CD14-positive monocyte (primary cell): ENCODE data around the gene PNPLA7. TPM values are rescaled to one million over a fixed set of nuclear protein-coding genes. Genes with fewer than 3 reads are reported as not detected.

Source experiments
- DNase-seq, 3 donors: peaks; one replicate each; pipeline ENCODE4 v3.0.0-alpha.2; 2011 to 2022
- H2AFZ ChIP-seq: 2 replicates; pipeline ENCODE4 v1.6.0; 2012; ENCODE audit warnings: mild to moderate bottlenecking, low read depth, low read length, inconsistent platforms; ENCODE audit not compliant: insufficient read depth, poor library complexity, severe bottlenecking
- H3K27ac ChIP-seq, 2 donors: 1 replicate in 1 of 2; 2 replicates in 1 of 2; pipeline ENCODE4 v1.5.1; 2012 to 2013; ENCODE audit warnings: low read length in 2 of 2, control low read depth in 1 of 2, inconsistent platforms in 1 of 2, low read depth in 1 of 2, mild to moderate bottlenecking in 1 of 2
- H3K27me3 ChIP-seq, 2 donors: one replicate each; pipeline versions ENCODE4 v1.6.0 to v1.6.1; 2011 to 2013; ENCODE audit warnings: low read length in 2 of 2; ENCODE audit not compliant: control insufficient read depth in 2 of 2, insufficient read depth in 2 of 2
- H3K36me3 ChIP-seq, 2 donors: replicated peaks in 1 of 2; 1 replicate in 1 of 2; 2 replicates in 1 of 2; pipeline versions ENCODE4 v1.5.1 to v1.6.1; 2012 to 2013; ENCODE audit warnings: low read length in 2 of 2, control low read depth in 1 of 2, inconsistent platforms in 1 of 2, mild to moderate bottlenecking in 1 of 2; ENCODE audit not compliant: insufficient read depth in 2 of 2, control insufficient read depth in 1 of 2
- H3K4me1 ChIP-seq, 2 donors: 1 replicate in 1 of 2; 2 replicates in 1 of 2; pipeline versions ENCODE4 v1.5.1 to v1.6.1; 2012 to 2013; ENCODE audit warnings: low read length in 2 of 2, control low read depth in 1 of 2, inconsistent platforms in 1 of 2, mild to moderate bottlenecking in 1 of 2, moderate library complexity in 1 of 2; ENCODE audit not compliant: insufficient read depth in 2 of 2, control insufficient read depth in 1 of 2
- H3K4me2 ChIP-seq: replicated peaks from 2 replicates; pipeline ENCODE3; 2012; ENCODE audit warnings: low read length, moderate library complexity, mild to moderate bottlenecking; ENCODE audit not compliant: poor library complexity, severe bottlenecking; ENCODE audit errors: extremely low read depth
- H3K4me3 ChIP-seq, 3 experiments: fragments of 200-600 bp in 1 of 3; sonication (generic) in 1 of 3; replicated peaks in 1 of 3; 1 replicate in 2 of 3; 2 replicates in 1 of 3; pipeline ENCODE4 v1.5.1; 2011 to 2013; ENCODE audit warnings: low read length in 3 of 3, mild to moderate bottlenecking in 3 of 3, control low read depth in 2 of 3, low read depth in 2 of 3, inconsistent platforms in 1 of 3, moderate library complexity in 1 of 3
- H3K79me2 ChIP-seq: 2 replicates; pipeline ENCODE4 v1.6.0; 2012; ENCODE audit warnings: mild to moderate bottlenecking, control low read depth, inconsistent platforms, low read length, moderate library complexity; ENCODE audit not compliant: insufficient read depth
- H3K9ac ChIP-seq: 2 replicates; pipeline ENCODE4 v1.6.0; 2017; ENCODE audit warnings: low read length, mild to moderate bottlenecking; ENCODE audit not compliant: insufficient read depth, poor library complexity, severe bottlenecking
- H3K9me3 ChIP-seq, 2 donors: replicated peaks in 1 of 2; 1 replicate in 1 of 2; 2 replicates in 1 of 2; pipeline versions ENCODE4 v1.5.1 to v1.6.1; 2012 to 2013; ENCODE audit warnings: low read length in 2 of 2, control low read depth in 1 of 2; ENCODE audit not compliant: control insufficient read depth in 1 of 2, insufficient read depth in 1 of 2
- H4K20me1 ChIP-seq: 2 replicates; pipeline ENCODE4 v1.6.0; 2012; ENCODE audit warnings: mild to moderate bottlenecking, low read length, control low read depth, moderate library complexity; ENCODE audit not compliant: insufficient read depth
- H3K27ac Mint-ChIP-seq, 7 donors: one replicate each; pipeline ENCODE4 v1.8.0; 2020; ENCODE audit warnings: mild to moderate bottlenecking in 7 of 7, mixed read lengths in 7 of 7, moderate library complexity in 6 of 7, inconsistent platforms in 2 of 7
- H3K27me3 Mint-ChIP-seq, 3 donors: one replicate each; pipeline ENCODE4 v1.8.0; 2021 to 2022; ENCODE audit warnings: low read depth in 3 of 3, mild to moderate bottlenecking in 3 of 3, mixed read lengths in 3 of 3, moderate library complexity in 3 of 3, inconsistent platforms in 1 of 3
- H3K36me3 Mint-ChIP-seq, 2 donors: one replicate each; pipeline ENCODE4 v1.8.0; 2020; ENCODE audit warnings: mixed read lengths in 2 of 2, inconsistent platforms in 1 of 2, mild to moderate bottlenecking in 1 of 2
- H3K4me1 Mint-ChIP-seq: one replicate; pipeline ENCODE4 v1.8.0; 2020; ENCODE audit warnings: mild to moderate bottlenecking, mixed read lengths
- H3K4me3 Mint-ChIP-seq, 2 donors: one replicate each; pipeline ENCODE4 v1.8.0; 2020; ENCODE audit warnings: mild to moderate bottlenecking in 2 of 2, mixed read lengths in 2 of 2, moderate library complexity in 1 of 2
- H3K9me3 Mint-ChIP-seq, 7 donors: one replicate each; pipeline ENCODE4 v1.8.0; 2020 to 2022; ENCODE audit warnings: mixed read lengths in 7 of 7, mild to moderate bottlenecking in 6 of 7, moderate library complexity in 6 of 7, inconsistent platforms in 2 of 7
- CTCF ChIP-seq: fragments of 200-600 bp; IDR thresholded peaks from one replicate; pipeline ENCODE4 v1.8.0; 2022; ENCODE audit warnings: antibody characterized with exemption, mild to moderate bottlenecking
- WGBS: methylation state at CpG from one replicate; pipeline ENCODE4 v1.1.5; 2013; ENCODE audit warnings: missing lambda C conversion rate; ENCODE audit not compliant: insufficient coverage; 5-methylcytosine and 5-hydroxymethylcytosine counted together
- intact Hi-C, 2 donors: fragments of 100-400 bp; cut with micrococcal nuclease; formaldehyde crosslinking; loops; one replicate each; pipeline versions ENCODE4 v1.15.0 to v1.15.1; 2023
- polyA plus RNA-seq, 3 donors: library from polyadenylated mRNA; depleted of rRNA in 1 of 3; unstranded in 2 of 3; stranded (reverse) in 1 of 3; fragments of 300-500 nt in 2 of 3; fragments of >200 nt in 1 of 3; fragmentation: Illumina TruSeq in 2 of 3; gene quantifications; 1 replicate in 2 of 3; 2 replicates in 1 of 3; pipeline ENCODE4 v1.2.3, GENCODE V29; 2012 to 2021

The PNPLA7 gene
- polyA plus RNA-seq, 3 donors, result 0.10 to 1.1 (median 0.14) TPM

GRCh38 chr9:137504432-137504777, 45.8 kb downstream of the PNPLA7 start:
- H2AFZ ChIP-seq, result no peak overlapping the region
- Mint-ChIP-seq H3K4me1 (no peaks in the 10 kb centered on the region), H3K4me3 (no peak overlapping the region), H3K27me3 (peaks cover 0 to 20% (median 3%) of the 10 kb centered on the region in 3 donors), H3K36me3 (no peaks in the 10 kb centered on the region), H3K9me3 (peaks cover 20 to 48% (median 34%) of the 10 kb centered on the region in 7 donors), H3K27ac (peak overlapping the region in 1 of 7 donors; percentile 75)
- WGBS, result 93% methylated on average over 7 of the region's 7 CpGs
- intact Hi-C loops, result no loop called here
- H3K4me3 ChIP-seq, result no peak overlapping the region
- H3K4me1 ChIP-seq, result no peaks in the 10 kb centered on the region
- no peak overlapping the region for H3K4me2 ChIP-seq
- no peak for DNase-seq
- H4K20me1 ChIP-seq, result no peaks in the 10 kb centered on the region
- TF ChIP-seq CTCF, result no peak
- H3K9me3 ChIP-seq, result peaks cover 24 to 39% of the 10 kb centered on the region in 2 donors
- no peaks in the 10 kb centered on the region for H3K79me2 ChIP-seq
- no peaks in the 10 kb centered on the region for H3K27me3 ChIP-seq
- no peak overlapping the region for H3K9ac ChIP-seq
- no peaks in the 10 kb centered on the region for H3K36me3 ChIP-seq
- H3K27ac ChIP-seq, result no peak overlapping the region

- H3K27me3 ChIP-seq, result no peaks in the 10 kb centered on the region
- no peak overlapping the region for H3K4me3 ChIP-seq
- H3K9me3 Mint-ChIP-seq, result peaks cover 20 to 49% (median 32%) of the 10 kb centered on the region in 7 donors
- H3K79me2 ChIP-seq, result no peaks in the 10 kb centered on the region
- DNase-seq, result no peak
- no peaks in the 10 kb centered on the region for H3K36me3 ChIP-seq
- no peaks in the 10 kb centered on the region for H4K20me1 ChIP-seq
- H3K9me3 ChIP-seq, result peaks cover 24 to 39% of the 10 kb centered on the region in 2 donors
- H3K4me1 Mint-ChIP-seq, result no peaks in the 10 kb centered on the region
- H3K9ac ChIP-seq, result no peak overlapping the region
- H3K27me3 Mint-ChIP-seq, result peaks cover 0 to 13% (median 3%) of the 10 kb centered on the region in 3 donors
- no peak overlapping the region for H3K27ac ChIP-seq
- H3K27ac Mint-ChIP-seq, result peak overlapping the region in 3 of 7 donors; percentile 40 to 78 (median 50)
- H3K4me1 ChIP-seq, result no peaks in the 10 kb centered on the region
- intact Hi-C loops, result no loop called here
- H3K4me3 Mint-ChIP-seq, result no peak overlapping the region
- 97% methylated on average over 19 of the region's 36 CpGs for WGBS
- no peak for TF ChIP-seq CTCF
- H2AFZ ChIP-seq, result no peak overlapping the region
- H3K36me3 Mint-ChIP-seq, result no peaks in the 10 kb centered on the region
- no peak overlapping the region for H3K4me2 ChIP-seq
Observed at GRCh38 chr9:137502008-137502911, 47.9 kb downstream of the PNPLA7 start.
